Measurements from ENCODE around the gene RNF151. TPM values are rescaled to one million over a fixed set of nuclear protein-coding genes. Genes with fewer than 3 reads are reported as not detected.
A peak's percentile ranks its signal among the peaks of the same experiment; 100 is the strongest.

The RNF151 gene
- total and polyA plus RNA-seq, 2 of the 13 experiments (the other 11 are each of a cell fraction or from before 2014, with no cell fraction given), result not detected

DNA sequence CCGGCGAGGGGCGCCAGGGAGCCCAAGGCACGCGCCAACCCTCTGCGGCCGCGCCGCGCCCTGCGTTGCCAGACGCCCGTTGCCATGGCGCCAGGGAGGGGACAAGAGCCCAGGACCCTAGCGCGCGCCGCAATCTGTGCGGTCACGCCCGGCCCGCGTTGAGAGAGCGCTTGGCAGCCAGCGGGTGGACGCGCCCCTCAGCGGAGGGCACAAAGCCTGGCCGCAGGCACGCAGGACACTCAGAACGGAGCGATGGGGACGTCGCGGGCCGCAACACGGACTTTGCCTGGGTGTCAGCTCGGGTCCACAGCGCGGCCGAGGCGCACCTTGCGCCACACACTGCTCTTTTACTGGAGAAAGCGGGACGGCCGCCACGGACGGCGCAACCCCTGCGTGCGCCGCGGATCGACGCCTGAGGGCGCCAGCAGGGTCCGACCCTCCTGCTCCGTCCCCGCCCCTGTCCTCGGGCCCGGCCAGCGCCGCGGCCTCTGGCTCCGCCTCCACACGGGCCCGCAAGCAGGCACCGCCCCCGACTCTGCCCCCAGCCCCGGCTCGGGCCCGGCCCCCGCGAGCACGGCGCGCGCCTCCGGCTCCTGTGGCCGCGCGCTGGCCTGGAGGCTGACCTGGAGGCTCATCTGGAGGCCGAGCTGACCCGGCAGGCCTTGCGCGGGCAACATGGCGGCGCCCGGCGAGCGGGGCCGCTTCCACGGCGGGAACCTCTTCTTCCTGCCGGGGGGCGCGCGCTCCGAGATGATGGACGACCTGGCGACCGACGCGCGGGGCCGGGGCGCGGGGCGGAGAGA lies 17.1 kb downstream of the RNF151 start, which contains the start of gene GFER (continued):
- TF ChIP-seq ZNF326 (CRISPR knock-in tag; IDR thresholded peaks at IDR 0.05; ENCODE audit: borderline replicate concordance) (peak; percentile 82), ZNF446 (CRISPR knock-in tag; IDR thresholded peaks at IDR 0.05) (peak; percentile 11; the same call in 1 of the 2 replicates), SP2 (CRISPR knock-in tag; IDR thresholded peaks at IDR 0.05) (no peak; the same call in 1 of the 2 replicates), ZFP41 (CRISPR knock-in tag; IDR thresholded peaks at IDR 0.05; ENCODE audit: borderline replicate concordance) (no peak), FLYWCH1 (CRISPR knock-in tag; IDR thresholded peaks at IDR 0.05) (no peak), TARDBP (CRISPR knock-in tag; IDR thresholded peaks at IDR 0.05) (no peak), ARNT2 (CRISPR knock-in tag; IDR thresholded peaks at IDR 0.05; ENCODE audit: low read depth) (peak; percentile 83), FOXP1 (IDR thresholded peaks at IDR 0.05) (no peak), FOXP1 (CRISPR knock-in tag; IDR thresholded peaks at IDR 0.05) (no peak), STAT5B (CRISPR knock-in tag; IDR thresholded peaks at IDR 0.05) (no peak), HNF4G (IDR thresholded peaks at IDR 0.05; ENCODE audit: borderline replicate concordance, low read depth, low read length) (peak; percentile 11; the same call in 1 of the 2 replicates), HNF4G (CRISPR knock-in tag; IDR thresholded peaks at IDR 0.05; ENCODE audit: borderline replicate concordance, low read depth) (peak; percentile 38; the same call in 1 of the 2 replicates), RFXAP (CRISPR knock-in tag; IDR thresholded peaks at IDR 0.05; ENCODE audit: borderline replicate concordance) (peak; percentile 48; the same call in 1 of the 2 replicates), ARNTL (CRISPR knock-in tag; IDR thresholded peaks at IDR 0.05) (no peak), ZNF749 (CRISPR knock-in tag; IDR thresholded peaks at IDR 0.05; ENCODE audit: borderline replicate concordance) (no peak; the same call in 1 of the 2 replicates)
- TF ChIP-seq, protein P1, sequence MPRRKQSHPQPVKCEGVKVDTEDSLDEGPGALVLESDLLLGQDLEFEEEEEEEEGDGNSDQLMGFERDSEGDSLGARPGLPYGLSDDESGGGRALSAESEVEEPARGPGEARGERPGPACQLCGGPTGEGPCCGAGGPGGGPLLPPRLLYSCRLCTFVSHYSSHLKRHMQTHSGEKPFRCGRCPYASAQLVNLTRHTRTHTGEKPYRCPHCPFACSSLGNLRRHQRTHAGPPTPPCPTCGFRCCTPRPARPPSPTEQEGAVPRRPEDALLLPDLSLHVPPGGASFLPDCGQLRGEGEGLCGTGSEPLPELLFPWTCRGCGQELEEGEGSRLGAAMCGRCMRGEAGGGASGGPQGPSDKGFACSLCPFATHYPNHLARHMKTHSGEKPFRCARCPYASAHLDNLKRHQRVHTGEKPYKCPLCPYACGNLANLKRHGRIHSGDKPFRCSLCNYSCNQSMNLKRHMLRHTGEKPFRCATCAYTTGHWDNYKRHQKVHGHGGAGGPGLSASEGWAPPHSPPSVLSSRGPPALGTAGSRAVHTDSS (CRISPR knock-in tag; conservative IDR thresholded peaks at IDR 0.05), result 0 out of 2 replicates have a peak, but pooled peaks have one; percentile 49
- TF ChIP-seq, protein P2, sequence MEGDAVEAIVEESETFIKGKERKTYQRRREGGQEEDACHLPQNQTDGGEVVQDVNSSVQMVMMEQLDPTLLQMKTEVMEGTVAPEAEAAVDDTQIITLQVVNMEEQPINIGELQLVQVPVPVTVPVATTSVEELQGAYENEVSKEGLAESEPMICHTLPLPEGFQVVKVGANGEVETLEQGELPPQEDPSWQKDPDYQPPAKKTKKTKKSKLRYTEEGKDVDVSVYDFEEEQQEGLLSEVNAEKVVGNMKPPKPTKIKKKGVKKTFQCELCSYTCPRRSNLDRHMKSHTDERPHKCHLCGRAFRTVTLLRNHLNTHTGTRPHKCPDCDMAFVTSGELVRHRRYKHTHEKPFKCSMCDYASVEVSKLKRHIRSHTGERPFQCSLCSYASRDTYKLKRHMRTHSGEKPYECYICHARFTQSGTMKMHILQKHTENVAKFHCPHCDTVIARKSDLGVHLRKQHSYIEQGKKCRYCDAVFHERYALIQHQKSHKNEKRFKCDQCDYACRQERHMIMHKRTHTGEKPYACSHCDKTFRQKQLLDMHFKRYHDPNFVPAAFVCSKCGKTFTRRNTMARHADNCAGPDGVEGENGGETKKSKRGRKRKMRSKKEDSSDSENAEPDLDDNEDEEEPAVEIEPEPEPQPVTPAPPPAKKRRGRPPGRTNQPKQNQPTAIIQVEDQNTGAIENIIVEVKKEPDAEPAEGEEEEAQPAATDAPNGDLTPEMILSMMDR (CRISPR knock-in tag; IDR thresholded peaks at IDR 0.05), result peak; percentile 72
- TF ChIP-seq, protein P3, sequence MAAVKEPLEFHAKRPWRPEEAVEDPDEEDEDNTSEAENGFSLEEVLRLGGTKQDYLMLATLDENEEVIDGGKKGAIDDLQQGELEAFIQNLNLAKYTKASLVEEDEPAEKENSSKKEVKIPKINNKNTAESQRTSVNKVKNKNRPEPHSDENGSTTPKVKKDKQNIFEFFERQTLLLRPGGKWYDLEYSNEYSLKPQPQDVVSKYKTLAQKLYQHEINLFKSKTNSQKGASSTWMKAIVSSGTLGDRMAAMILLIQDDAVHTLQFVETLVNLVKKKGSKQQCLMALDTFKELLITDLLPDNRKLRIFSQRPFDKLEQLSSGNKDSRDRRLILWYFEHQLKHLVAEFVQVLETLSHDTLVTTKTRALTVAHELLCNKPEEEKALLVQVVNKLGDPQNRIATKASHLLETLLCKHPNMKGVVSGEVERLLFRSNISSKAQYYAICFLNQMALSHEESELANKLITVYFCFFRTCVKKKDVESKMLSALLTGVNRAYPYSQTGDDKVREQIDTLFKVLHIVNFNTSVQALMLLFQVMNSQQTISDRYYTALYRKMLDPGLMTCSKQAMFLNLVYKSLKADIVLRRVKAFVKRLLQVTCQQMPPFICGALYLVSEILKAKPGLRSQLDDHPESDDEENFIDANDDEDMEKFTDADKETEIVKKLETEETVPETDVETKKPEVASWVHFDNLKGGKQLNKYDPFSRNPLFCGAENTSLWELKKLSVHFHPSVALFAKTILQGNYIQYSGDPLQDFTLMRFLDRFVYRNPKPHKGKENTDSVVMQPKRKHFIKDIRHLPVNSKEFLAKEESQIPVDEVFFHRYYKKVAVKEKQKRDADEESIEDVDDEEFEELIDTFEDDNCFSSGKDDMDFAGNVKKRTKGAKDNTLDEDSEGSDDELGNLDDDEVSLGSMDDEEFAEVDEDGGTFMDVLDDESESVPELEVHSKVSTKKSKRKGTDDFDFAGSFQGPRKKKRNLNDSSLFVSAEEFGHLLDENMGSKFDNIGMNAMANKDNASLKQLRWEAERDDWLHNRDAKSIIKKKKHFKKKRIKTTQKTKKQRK (IDR thresholded peaks at IDR 0.05; ENCODE audit: low read length), result no peak
- TF ChIP-seq, protein P4, sequence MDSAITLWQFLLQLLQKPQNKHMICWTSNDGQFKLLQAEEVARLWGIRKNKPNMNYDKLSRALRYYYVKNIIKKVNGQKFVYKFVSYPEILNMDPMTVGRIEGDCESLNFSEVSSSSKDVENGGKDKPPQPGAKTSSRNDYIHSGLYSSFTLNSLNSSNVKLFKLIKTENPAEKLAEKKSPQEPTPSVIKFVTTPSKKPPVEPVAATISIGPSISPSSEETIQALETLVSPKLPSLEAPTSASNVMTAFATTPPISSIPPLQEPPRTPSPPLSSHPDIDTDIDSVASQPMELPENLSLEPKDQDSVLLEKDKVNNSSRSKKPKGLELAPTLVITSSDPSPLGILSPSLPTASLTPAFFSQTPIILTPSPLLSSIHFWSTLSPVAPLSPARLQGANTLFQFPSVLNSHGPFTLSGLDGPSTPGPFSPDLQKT (CRISPR knock-in tag; IDR thresholded peaks at IDR 0.05; ENCODE audit: borderline replicate concordance), result no peak
- TF ChIP-seq, protein P5, sequence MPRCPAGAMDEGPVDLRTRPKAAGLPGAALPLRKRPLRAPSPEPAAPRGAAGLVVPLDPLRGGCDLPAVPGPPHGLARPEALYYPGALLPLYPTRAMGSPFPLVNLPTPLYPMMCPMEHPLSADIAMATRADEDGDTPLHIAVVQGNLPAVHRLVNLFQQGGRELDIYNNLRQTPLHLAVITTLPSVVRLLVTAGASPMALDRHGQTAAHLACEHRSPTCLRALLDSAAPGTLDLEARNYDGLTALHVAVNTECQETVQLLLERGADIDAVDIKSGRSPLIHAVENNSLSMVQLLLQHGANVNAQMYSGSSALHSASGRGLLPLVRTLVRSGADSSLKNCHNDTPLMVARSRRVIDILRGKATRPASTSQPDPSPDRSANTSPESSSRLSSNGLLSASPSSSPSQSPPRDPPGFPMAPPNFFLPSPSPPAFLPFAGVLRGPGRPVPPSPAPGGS (CRISPR knock-in tag; IDR thresholded peaks at IDR 0.05), result peak; percentile 56; the same call in 1 of the 2 replicates

Measured in HepG2 (cell line).